GM12878 (cell line): ENCODE results near the gene MACROD2. TPM values are rescaled to one million over a fixed set of nuclear protein-coding genes. Genes with fewer than 3 reads are reported as not detected.

Experiments
- ATAC-seq: fragments of 200-7000 bp; cut with Tn5 transposase; 3 replicates; pipeline ENCODE4 v1.9.1; 2020; ENCODE audit warnings: mild to moderate bottlenecking, moderate library complexity
- BruUV-seq: library from RNA; stranded (reverse); fragments of 400-500 nt; replicated peaks from 2 replicates; lab custom pipeline; 2021; lab: Mats Ljungman, UMichigan
- CTCF ChIA-PET: fragments of 300-600 bp; sonication (Branson Sonifier 250); formaldehyde crosslinking; extraction: SDS; loops from one replicate; lab custom pipeline; 2021; ENCODE audit warnings: inconsistent platforms; lab: Yijun Ruan, JAX
- POLR2A ChIA-PET: fragments of 350-600 bp; formaldehyde crosslinking; extraction: SDS; loops from one replicate; lab custom pipeline; 2021; ENCODE audit warnings: inconsistent platforms; lab: Charles Lee
- RAD21 ChIA-PET: fragments of 300-600 bp; sonication (Branson Sonifier 250); formaldehyde crosslinking; loops from one replicate; lab custom pipeline; 2023; ENCODE audit warnings: antibody characterized with exemption; ENCODE audit not compliant: unreplicated experiment; lab: Charles Lee
- SMC1A ChIA-PET: fragments of 300-600 bp; sonication (Branson Sonifier 250); formaldehyde crosslinking; loops from one replicate; lab custom pipeline; 2023; ENCODE audit not compliant: unreplicated experiment, uncharacterized antibody; lab: Charles Lee
- DNase-seq: peaks from one replicate; pipeline ENCODE4 v3.0.0-alpha.2; 2011; ENCODE audit warnings: low read depth, low spot score
- FAIRE-seq: peaks from 3 replicates; lab custom pipeline; 2011; peaks lifted over from hg19 to GRCh38; lab: Jason Lieb, UNC
- H2AFZ ChIP-seq: 2 replicates; pipeline ENCODE4 v1.6.0; 2011; ENCODE audit warnings: low read depth, low read length, control low read depth; ENCODE audit not compliant: control insufficient read depth
- H3K27ac ChIP-seq: 2 replicates; pipeline ENCODE4 v1.5.1; 2011; ENCODE audit warnings: control low read depth; ENCODE audit not compliant: control insufficient read depth, insufficient read depth
- H3K27me3 ChIP-seq, 2 experiments: replicated peaks in 1 of 2; 2 replicates each; pipeline versions ENCODE4 v1.6.0 to v1.6.1; 2011; ENCODE audit warnings: low read length in 1 of 2; ENCODE audit not compliant: control insufficient read depth in 2 of 2, insufficient read depth in 2 of 2
- H3K36me3 ChIP-seq, 2 experiments: 2 replicates each; pipeline ENCODE4 v1.5.1; 2011; ENCODE audit warnings: low read length in 1 of 2; ENCODE audit not compliant: control insufficient read depth in 2 of 2, insufficient read depth in 2 of 2
- H3K4me1 ChIP-seq: 2 replicates; pipeline ENCODE4 v1.6.1; 2011; ENCODE audit warnings: mild to moderate bottlenecking, low read length, moderate library complexity, mixed read lengths; ENCODE audit not compliant: control insufficient read depth, insufficient read depth
- H3K4me2 ChIP-seq: 2 replicates; pipeline ENCODE4 v1.6.0; 2011; ENCODE audit warnings: control low read depth; ENCODE audit not compliant: control insufficient read depth, insufficient read depth
- H3K4me3 ChIP-seq: fragments of 200-600 bp; sonication (generic); 2 replicates; pipeline ENCODE4 v1.5.1; 2016
- H3K79me2 ChIP-seq: 2 replicates; pipeline ENCODE4 v1.6.0; 2011; ENCODE audit warnings: low read length; ENCODE audit not compliant: control insufficient read depth, insufficient read depth
- H3K9ac ChIP-seq: 2 replicates; pipeline ENCODE4 v1.8.0; 2011; ENCODE audit warnings: low read length, control low read depth, mixed read lengths; ENCODE audit not compliant: control insufficient read depth, insufficient read depth
- H3K9me3 ChIP-seq: replicated peaks from 3 replicates; pipeline ENCODE4 v1.5.1; 2011; ENCODE audit warnings: mild to moderate bottlenecking, low read length; ENCODE audit not compliant: control insufficient read depth, insufficient read depth
- H4K20me1 ChIP-seq: 2 replicates; pipeline ENCODE4 v1.6.0; 2011; ENCODE audit not compliant: control insufficient read depth, insufficient read depth
- BCLAF1 ChIP-seq: fragments of 450-650 bp; IDR thresholded peaks from 2 replicates; pipeline ENCODE4 v1.6.1; 2017; ENCODE audit warnings: antibody characterized with exemption, mild to moderate bottlenecking, moderate library complexity
- BMI1 ChIP-seq: fragments of 450-650 bp; IDR thresholded peaks from 2 replicates; pipeline ENCODE4 v1.6.1; 2016; ENCODE audit warnings: mild to moderate bottlenecking, moderate library complexity, borderline replicate concordance
- CBFB ChIP-seq: IDR thresholded peaks from 2 replicates; pipeline ENCODE4 v1.6.1; 2016; ENCODE audit warnings: antibody characterized with exemption, low read depth
- CHD1 ChIP-seq: IDR thresholded peaks from 2 replicates; pipeline ENCODE4 v1.6.1; 2012; ENCODE audit warnings: low read depth, low read length, improper control_type of control experiment
- ESRRA ChIP-seq: IDR thresholded peaks from 2 replicates; pipeline ENCODE4 v1.6.1; 2012; ENCODE audit warnings: mild to moderate bottlenecking, low read length, improper control_type of control experiment
- HDGF ChIP-seq: fragments of 450-650 bp; IDR thresholded peaks from 2 replicates; pipeline ENCODE4 v1.6.1; 2016; ENCODE audit warnings: antibody characterized with exemption
- LARP7 ChIP-seq: fragments of 450-650 bp; IDR thresholded peaks from 2 replicates; pipeline ENCODE4 v1.6.1; 2017; ENCODE audit warnings: mild to moderate bottlenecking
- MEF2A ChIP-seq: IDR thresholded peaks from 2 replicates; pipeline ENCODE4 v1.6.1; 2011; ENCODE audit warnings: low read depth, mild to moderate bottlenecking, low read length, moderate library complexity; ENCODE audit not compliant: insufficient read depth
- MEF2B ChIP-seq: fragments of 450-650 bp; IDR thresholded peaks from 2 replicates; pipeline ENCODE4 v1.6.1; 2018; ENCODE audit warnings: mild to moderate bottlenecking, moderate library complexity; ENCODE audit not compliant: partially characterized antibody, poor library complexity, severe bottlenecking
- NBN ChIP-seq: fragments of 450-650 bp; IDR thresholded peaks from 2 replicates; pipeline ENCODE4 v1.6.1; 2016
- NR2C2 ChIP-seq: IDR thresholded peaks from 2 replicates; pipeline ENCODE4 v1.6.1; 2011; ENCODE audit warnings: borderline replicate concordance, low read depth; ENCODE audit not compliant: control insufficient read depth, insufficient read length
- PBX3 ChIP-seq: IDR thresholded peaks from 2 replicates; pipeline ENCODE4 v1.6.1; 2011; ENCODE audit warnings: mild to moderate bottlenecking, low read depth, low read length, moderate library complexity; ENCODE audit not compliant: insufficient replicate concordance
- RAD51 ChIP-seq: fragments of 450-650 bp; IDR thresholded peaks from 2 replicates; pipeline ENCODE4 v1.6.1; 2016; ENCODE audit warnings: moderate library complexity, mild to moderate bottlenecking, inconsistent platforms
- SREBF1 ChIP-seq: IDR thresholded peaks from 2 replicates; pipeline ENCODE4 v1.6.1; 2012; ENCODE audit warnings: mild to moderate bottlenecking, low read length
- STAT3 ChIP-seq: IDR thresholded peaks from 2 replicates; pipeline ENCODE4 v1.6.1; 2011; ENCODE audit warnings: low read depth, low read length, improper control_type of control experiment
- TCF3 ChIP-seq: IDR thresholded peaks from 2 replicates; pipeline ENCODE4 v1.6.1; 2012; ENCODE audit warnings: low read depth, mild to moderate bottlenecking, low read length, borderline replicate concordance; ENCODE audit not compliant: insufficient read depth
- ZNF687 ChIP-seq: fragments of 450-650 bp; IDR thresholded peaks from 2 replicates; pipeline ENCODE4 v1.6.1; 2017; ENCODE audit warnings: mild to moderate bottlenecking, moderate library complexity
- WGBS: methylation state at CpG from one replicate; pipeline ENCODE4 v1.1.6; 2016; ENCODE audit warnings: low lambda C conversion rate; ENCODE audit not compliant: insufficient replicate concordance, insufficient coverage; ENCODE audit errors: missing lambda C conversion rate; 5-methylcytosine and 5-hydroxymethylcytosine counted together
- in situ Hi-C: fragments of 300-500 bp; cut with MboI; formaldehyde crosslinking; loops from 9 replicates; pipeline ENCODE4 v1.14.3; 2018; ENCODE audit warnings: mixed read lengths
- intact Hi-C: fragments of 100-400 bp; cut with micrococcal nuclease; formaldehyde crosslinking; loops from one replicate; pipeline ENCODE4 v1.14.2; 2022; ENCODE audit not compliant: unreplicated experiment
- polyA plus RNA-seq, 11 experiments: library from polyadenylated mRNA; depleted of rRNA in 4 of 11; unstranded in 6 of 11; stranded (reverse) in 5 of 11; fragments of >200 nt; fragmentation: Nextera tagmentation in 4 of 11; fragmentation: Illumina TruSeq in 1 of 11; extraction: Ambion mirVana in 4 of 11; extraction: Trizol in 1 of 11; gene quantifications; 1 replicate in 1 of 11; 2 replicates in 10 of 11; pipeline versions ENCODE4 v1.2.1 to v1.2.3, GENCODE V29; 2011 to 2016; ENCODE audit warnings: inconsistent platforms in 2 of 11, missing spikeins in 2 of 11, low read depth in 1 of 11
- total RNA-seq, 4 experiments: library from RNA; depleted of rRNA in 3 of 4; stranded (reverse); fragments of >200 nt in 3 of 4; fragmentation: Illumina TruSeq in 1 of 4; extraction: Trizol in 1 of 4; gene quantifications; 2 replicates each; pipeline versions ENCODE4 v1.2.1 to v1.2.3, GENCODE V29; 2013 to 2021

MACROD2 gene
- total and polyA plus RNA-seq, 10 of the 15 experiments (the other 5 are each of a cell fraction or from before 2014, with no cell fraction given) = 1.1 to 21.5 (median 2.2) TPM

- in situ Hi-C loops (no loop called here), intact Hi-C loops (no loop called here)
- H2AFZ ChIP-seq = no peak overlapping the region
- DNase-seq (no peak), ATAC-seq (no peak), FAIRE-seq (no peak)
- POLR2A ChIA-PET = no interaction called here
- BruUV-seq = no TSS peak
- no peaks in the 10 kb centered on the region for H3K4me1 ChIP-seq
- H4K20me1 ChIP-seq = no peaks in the 10 kb centered on the region
- H3K36me3 ChIP-seq = no peaks in the 10 kb centered on the region
- WGBS = 55% methylated on average over 2 of the region's 2 CpGs
- TF ChIP-seq MEF2B (no peak), BCLAF1 (no peak), LARP7 (no peak), TCF3 (no peak), MEF2A (no peak), CBFB (no peak), STAT3 (no peak), RAD51 (no peak), BMI1 (no peak), SREBF1 (no peak), NR2C2 (no peak), ZNF687 (no peak), CHD1 (no peak), ESRRA (no peak), NBN (no peak), PBX3 (no peak), HDGF (no peak)
- no peaks in the 10 kb centered on the region for H3K9me3 ChIP-seq
- no peak overlapping the region for H3K4me2 ChIP-seq
- H3K9ac ChIP-seq = no peak overlapping the region
- CTCF ChIA-PET = no interaction called here
- RAD21 ChIA-PET = no interaction called here
- no peak overlapping the region for H3K27ac ChIP-seq
- H3K4me3 ChIP-seq = no peak overlapping the region
- SMC1A ChIA-PET = no interaction called here
- H3K79me2 ChIP-seq = no peaks in the 10 kb centered on the region
- no peaks in the 10 kb centered on the region for H3K27me3 ChIP-seq
These were observed 571.2 kb downstream of the MACROD2 start for GRCh38 chr20:14566505-14566904.
